ENCODE results near the gene ITGB3.

- TF ChIP-seq POLR2AphosphoS5 (IDR thresholded peaks at IDR 0.05) (no peak), CTCF (IDR thresholded peaks at IDR 0.05) (no peak), POLR2A (IDR thresholded peaks at IDR 0.05) (no peak), EP300 (IDR thresholded peaks at IDR 0.05) (no peak)
Observed at GRCh38 chr17:47320879-47321502, 67.4 kb downstream of the ITGB3 start.
